Trophoblast cell (in vitro differentiated cells and primary cell): ENCODE measurements around the gene F11.
"Not testable (repeated sequence)": the region's sequence is repeated elsewhere in the genome, so short reads cannot be mapped to it uniquely, and the experiment has no call there.

Experiments used
- DNase-seq, 2 donors: peaks; one replicate each; pipeline ENCODE4 v3.0.0-alpha.2; 2016
- H2AFZ ChIP-seq: 2 replicates; pipeline ENCODE4 v1.6.1; 2013; ENCODE audit warnings: low read length, moderate library complexity, mild to moderate bottlenecking; ENCODE audit not compliant: insufficient read depth, poor library complexity
- H2AK5ac ChIP-seq: 2 replicates; pipeline ENCODE4 v1.6.1; 2013; ENCODE audit warnings: mild to moderate bottlenecking, low read length
- H2BK120ac ChIP-seq: 2 replicates; pipeline ENCODE4 v1.6.1; 2013; ENCODE audit warnings: low read length, mild to moderate bottlenecking, moderate library complexity; ENCODE audit not compliant: insufficient read depth, poor library complexity
- H2BK12ac ChIP-seq: 2 replicates; pipeline ENCODE4 v1.6.1; 2013; ENCODE audit warnings: mild to moderate bottlenecking, low read length, moderate library complexity
- H2BK5ac ChIP-seq: 2 replicates; pipeline ENCODE4 v1.6.1; 2013; ENCODE audit warnings: low read length, low read depth, moderate library complexity, mild to moderate bottlenecking; ENCODE audit not compliant: poor library complexity
- H3K14ac ChIP-seq: 2 replicates; pipeline ENCODE4 v1.6.1; 2013; ENCODE audit warnings: mild to moderate bottlenecking, low read length
- H3K18ac ChIP-seq: 2 replicates; pipeline ENCODE4 v1.6.1; 2013; ENCODE audit warnings: mild to moderate bottlenecking, low read length
- H3K23ac ChIP-seq: 2 replicates; pipeline ENCODE4 v1.6.1; 2013; ENCODE audit warnings: low read length
- H3K27ac ChIP-seq: 2 replicates; pipeline ENCODE4 v1.5.1; 2013; ENCODE audit warnings: low read depth, mild to moderate bottlenecking, inconsistent platforms, low read length, moderate library complexity
- H3K27me3 ChIP-seq: 2 replicates; pipeline ENCODE4 v1.6.1; 2013; ENCODE audit warnings: inconsistent platforms, mild to moderate bottlenecking, low read length, moderate library complexity; ENCODE audit not compliant: insufficient read depth
- H3K36me3 ChIP-seq, 2 experiments: 1 replicate in 1 of 2; 2 replicates in 1 of 2; pipeline ENCODE4 v1.6.1; 2013; ENCODE audit warnings: low read length in 2 of 2, mild to moderate bottlenecking in 2 of 2, moderate library complexity in 1 of 2; ENCODE audit not compliant: insufficient read depth in 2 of 2, control insufficient read depth in 1 of 2
- H3K4ac ChIP-seq: 2 replicates; pipeline ENCODE4 v1.6.1; 2013; ENCODE audit warnings: low read depth, mild to moderate bottlenecking, low read length, moderate library complexity
- H3K4me1 ChIP-seq, 2 experiments: 1 replicate in 1 of 2; 2 replicates in 1 of 2; pipeline ENCODE4 v1.6.1; 2013; ENCODE audit warnings: low read length in 2 of 2, mild to moderate bottlenecking in 2 of 2, moderate library complexity in 1 of 2; ENCODE audit not compliant: insufficient read depth in 2 of 2, control insufficient read depth in 1 of 2
- H3K4me2 ChIP-seq: 2 replicates; pipeline ENCODE4 v1.6.1; 2013; ENCODE audit warnings: inconsistent platforms, mild to moderate bottlenecking, low read length, moderate library complexity
- H3K4me3 ChIP-seq: 2 replicates; pipeline ENCODE4 v1.5.1; 2013; ENCODE audit warnings: mild to moderate bottlenecking, low read depth, low read length, inconsistent platforms
- H3K79me1 ChIP-seq: one replicate; pipeline ENCODE4 v1.6.1; 2013; ENCODE audit warnings: low read length
- H3K79me2 ChIP-seq: 2 replicates; pipeline ENCODE4 v1.6.1; 2013; ENCODE audit warnings: low read length, mild to moderate bottlenecking; ENCODE audit not compliant: control insufficient read depth, insufficient read depth, poor library complexity
- H3K9ac ChIP-seq: 2 replicates; pipeline ENCODE4 v1.6.1; 2013; ENCODE audit warnings: mild to moderate bottlenecking, low read length
- H3K9me3 ChIP-seq: 2 replicates; pipeline ENCODE4 v1.6.1; 2013; ENCODE audit warnings: low read depth, mild to moderate bottlenecking, control low read depth, inconsistent platforms, low read length; ENCODE audit not compliant: insufficient read depth
- H4K12ac ChIP-seq: 2 replicates; pipeline ENCODE4 v1.6.1; 2013; ENCODE audit warnings: low read depth, mild to moderate bottlenecking, low read length, moderate library complexity
- H4K8ac ChIP-seq: 2 replicates; pipeline ENCODE4 v1.6.1; 2013; ENCODE audit warnings: low read depth, mild to moderate bottlenecking, low read length, moderate library complexity
- H4K91ac ChIP-seq: one replicate; pipeline ENCODE4 v1.6.1; 2013; ENCODE audit warnings: low read depth, mild to moderate bottlenecking, low read length, moderate library complexity
- WGBS: extraction: QIAGEN DNeasy Blood & Tissue Kit; methylation state at CpG from one replicate; pipeline ENCODE4 v1.1.7; 2013; ENCODE audit warnings: missing lambda C conversion rate; ENCODE audit not compliant: insufficient read length, insufficient coverage; ENCODE audit errors: extremely low coverage; 5-methylcytosine and 5-hydroxymethylcytosine counted together

Gene F11

DNA sequence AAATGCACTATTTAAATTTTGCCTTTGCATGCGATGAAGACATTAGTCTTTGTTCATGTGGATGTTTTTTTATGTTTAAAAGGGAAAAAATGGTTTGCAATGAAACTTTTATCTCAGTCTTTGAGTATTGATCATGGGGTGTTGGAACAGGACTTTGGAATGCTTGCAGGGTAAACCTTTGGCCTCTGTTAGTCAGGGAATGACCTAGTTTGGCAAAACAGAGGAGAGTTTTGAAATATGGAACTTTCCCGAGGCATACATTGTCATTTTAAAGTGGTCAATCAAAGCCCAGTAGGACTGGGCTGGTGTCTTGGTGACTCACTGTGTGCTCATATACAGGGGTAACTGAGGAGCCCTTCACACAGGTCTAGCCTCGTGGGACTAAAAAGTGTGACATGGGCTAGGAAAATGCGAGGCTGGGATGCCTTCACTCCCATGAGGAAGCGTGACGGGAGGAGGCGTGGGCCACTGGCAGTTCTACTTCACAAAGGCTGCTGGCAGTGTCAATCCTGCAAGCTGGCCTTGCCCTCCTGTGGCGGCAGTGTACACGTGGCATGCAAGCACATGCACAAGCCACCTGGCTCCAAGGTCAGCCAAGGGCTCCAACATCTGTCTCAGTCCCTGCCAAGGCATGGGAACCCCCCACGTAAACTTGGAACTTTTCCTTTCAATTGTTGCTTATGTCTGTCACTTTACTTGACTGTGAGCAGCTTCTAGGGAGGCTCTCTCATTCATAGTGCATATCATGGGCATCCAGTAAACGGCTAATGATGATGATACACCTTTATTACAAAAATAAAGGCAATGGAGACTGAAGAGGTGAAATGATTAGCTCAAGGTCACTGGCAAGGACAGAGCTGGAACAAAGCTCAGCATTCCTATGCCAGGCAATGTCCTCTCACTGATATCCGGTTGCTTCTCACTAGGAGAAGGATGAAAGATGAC, 5.2 kb upstream of the F11 start:
- H3K4ac ChIP-seq, result no peak overlapping the region
- H3K23ac ChIP-seq, result no peak overlapping the region
- no peak overlapping the region for H3K27ac ChIP-seq
- no peak overlapping the region for H4K12ac ChIP-seq
- no peak overlapping the region for H3K14ac ChIP-seq
- no peak overlapping the region for H2BK120ac ChIP-seq
- DNase-seq, result no peak
- WGBS, result no CpG with 5 or more reads among the region's 12 CpGs
- no peak overlapping the region for H2BK5ac ChIP-seq
- H2AFZ ChIP-seq, result no peak overlapping the region
- no peaks in the 10 kb centered on the region for H3K4me1 ChIP-seq
- no peaks in the 10 kb centered on the region for H3K79me1 ChIP-seq
- H3K36me3 ChIP-seq, result no peaks in the 10 kb centered on the region
- H3K27me3 ChIP-seq, result no peaks in the 10 kb centered on the region
- H3K4me2 ChIP-seq, result no peak overlapping the region
- no peak overlapping the region for H2AK5ac ChIP-seq
- H3K79me2 ChIP-seq, result no peaks in the 10 kb centered on the region
- H3K9me3 ChIP-seq, result peaks cover 6% of the 10 kb centered on the region
- no peak overlapping the region for H3K4me3 ChIP-seq
- no peak overlapping the region for H3K18ac ChIP-seq
- H4K8ac ChIP-seq, result no peak overlapping the region
- H2BK12ac ChIP-seq, result no peak overlapping the region
- no peak overlapping the region for H3K9ac ChIP-seq
- no peak overlapping the region for H4K91ac ChIP-seq

DNA sequence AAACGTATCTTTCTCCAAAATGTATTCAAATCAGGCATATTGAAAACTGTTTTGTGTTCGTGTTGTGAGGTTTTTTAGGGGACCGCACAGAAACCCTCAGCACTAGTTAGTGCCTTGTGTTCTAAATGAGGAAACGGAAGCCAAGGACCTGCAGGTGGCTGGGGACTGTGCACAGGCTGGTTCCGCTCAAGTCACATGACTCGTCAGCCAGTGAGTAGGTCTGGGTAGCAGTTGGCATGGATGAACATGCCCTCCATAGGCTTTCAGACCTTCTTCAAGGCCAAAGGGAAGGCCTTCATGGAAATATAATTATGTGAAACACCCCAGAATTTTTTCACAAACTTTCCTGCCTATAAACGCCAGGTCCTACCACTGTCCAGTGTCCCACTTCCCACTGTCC, 1.3 kb upstream of the F11 start:
- no peak overlapping the region for H3K23ac ChIP-seq
- H3K9me3 ChIP-seq, result peaks cover 6% of the 10 kb centered on the region
- no peak overlapping the region for H3K14ac ChIP-seq
- no peak overlapping the region for H3K4ac ChIP-seq
- H4K8ac ChIP-seq, result no peak overlapping the region
- H3K79me1 ChIP-seq, result no peaks in the 10 kb centered on the region
- no peak overlapping the region for H2AFZ ChIP-seq
- no peak overlapping the region for H2BK12ac ChIP-seq
- no peak overlapping the region for H3K4me2 ChIP-seq
- H4K91ac ChIP-seq, result no peak overlapping the region
- no peak overlapping the region for H4K12ac ChIP-seq
- H3K4me1 ChIP-seq, result no peaks in the 10 kb centered on the region
- no peak overlapping the region for H3K4me3 ChIP-seq
- H3K27ac ChIP-seq, result no peak overlapping the region
- no peaks in the 10 kb centered on the region for H3K27me3 ChIP-seq
- no CpG with 5 or more reads among the region's 7 CpGs for WGBS
- H3K36me3 ChIP-seq, result no peaks in the 10 kb centered on the region
- no peak for DNase-seq
- H3K18ac ChIP-seq, result no peak overlapping the region
- H3K9ac ChIP-seq, result no peak overlapping the region
- no peak overlapping the region for H2BK5ac ChIP-seq
- no peak overlapping the region for H2AK5ac ChIP-seq
- H2BK120ac ChIP-seq, result no peak overlapping the region
- no peaks in the 10 kb centered on the region for H3K79me2 ChIP-seq

DNA sequence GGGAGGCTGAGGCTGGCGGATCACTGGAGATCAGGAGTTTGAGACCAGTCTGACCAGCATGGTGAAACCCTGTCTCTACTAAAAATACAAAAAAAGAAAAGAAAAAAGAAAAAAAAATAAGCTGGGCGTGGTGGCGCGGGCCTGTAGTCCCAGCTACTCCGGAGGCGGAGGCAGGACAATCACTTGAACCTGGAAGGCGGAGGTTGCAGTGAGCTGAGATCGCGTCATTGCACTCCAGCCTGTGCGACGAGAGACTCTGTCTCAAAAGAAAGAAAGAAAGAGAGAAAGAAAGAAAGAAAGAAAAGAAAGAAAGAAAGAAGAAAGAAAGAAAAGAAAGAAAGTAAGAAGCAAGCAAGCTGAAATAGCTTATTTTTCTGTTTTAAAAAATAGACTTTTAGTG, 739 bp upstream of the F11 start:
- not testable (repeated sequence) for H3K9ac ChIP-seq, H3K36me3 ChIP-seq, H3K79me1 ChIP-seq, H3K4me1 ChIP-seq, H3K14ac ChIP-seq, H3K27ac ChIP-seq, H2AFZ ChIP-seq, H4K12ac ChIP-seq, H3K4me3 ChIP-seq, H3K27me3 ChIP-seq, H2BK5ac ChIP-seq, H4K91ac ChIP-seq, H3K18ac ChIP-seq, H3K4ac ChIP-seq, H3K4me2 ChIP-seq, H2BK12ac ChIP-seq, H3K23ac ChIP-seq, DNase-seq, H3K9me3 ChIP-seq, H2BK120ac ChIP-seq, H2AK5ac ChIP-seq, H3K79me2 ChIP-seq, H4K8ac ChIP-seq
- no CpG with 5 or more reads among the region's 11 CpGs for WGBS

DNA sequence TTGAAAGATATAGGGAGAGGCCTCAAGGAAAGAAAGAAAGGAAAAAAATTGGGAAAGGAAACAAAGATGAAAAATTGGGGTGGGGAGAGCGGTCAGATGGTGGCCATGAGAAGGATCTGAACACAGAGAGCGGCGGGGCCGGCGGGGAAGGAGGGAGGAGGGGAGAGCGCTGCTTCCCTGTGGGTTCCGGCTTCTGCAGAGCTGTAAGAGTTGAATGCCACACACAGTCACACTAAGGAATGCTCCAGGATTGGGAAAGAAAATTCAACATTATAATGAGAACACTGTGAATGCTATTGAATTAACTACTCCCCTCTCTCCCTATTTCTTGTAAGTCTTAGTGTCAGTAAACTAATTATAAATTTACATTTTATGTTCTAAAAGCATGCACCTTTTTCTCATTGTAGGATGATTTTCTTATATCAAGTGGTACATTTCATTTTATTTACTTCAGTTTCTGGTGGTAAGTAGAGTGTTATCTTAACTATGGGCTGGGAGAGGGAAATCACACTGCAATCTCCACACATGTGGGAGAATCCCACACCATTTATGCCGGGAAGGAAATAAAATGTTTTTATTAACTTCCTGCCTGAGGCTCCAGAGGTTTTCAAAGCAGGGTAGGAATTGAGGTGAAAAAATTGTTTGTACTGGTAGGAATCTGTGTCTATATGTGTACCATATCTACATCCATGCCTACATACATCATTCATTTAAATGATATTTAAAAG, 904 bp downstream of the F11 start:
- Histone ChIP-seq H4K12ac (no peak overlapping the region), H3K14ac (no peak overlapping the region), H3K27ac (no peak overlapping the region), H3K27me3 (no peaks in the 10 kb centered on the region), H3K36me3 (no peaks in the 10 kb centered on the region), H2BK12ac (no peak overlapping the region), H3K79me1 (no peaks in the 10 kb centered on the region), H2BK5ac (no peak overlapping the region), H4K91ac (no peak overlapping the region), H3K4me2 (peak overlapping the region; percentile 12), H3K4me1 (no peaks in the 10 kb centered on the region), H3K9ac (no peak overlapping the region), H2AK5ac (no peak overlapping the region), H4K8ac (no peak overlapping the region), H2BK120ac (no peak overlapping the region), H3K18ac (no peak overlapping the region), H3K4me3 (no peak overlapping the region), H3K23ac (no peak overlapping the region), H2AFZ (no peak overlapping the region), H3K4ac (no peak overlapping the region), H3K9me3 (peaks cover 2% of the 10 kb centered on the region), H3K79me2 (no peaks in the 10 kb centered on the region)
- no CpG with 5 or more reads among the region's 8 CpGs for WGBS
- no peak for DNase-seq
